GM12865 (cell line): ENCODE results near the gene NTN4.

Source experiments
- DNase-seq: peaks from one replicate; pipeline ENCODE4 v3.0.0; 2010; ENCODE audit warnings: low read depth
- H3K4me3 ChIP-seq: 2 replicates; pipeline ENCODE4 v1.5.1; 2011; ENCODE audit warnings: mild to moderate bottlenecking, low read depth, low read length, control low read depth
- TF ChIP-seq, protein P1 (sequence below): IDR thresholded peaks from 2 replicates; pipeline ENCODE4 v1.5.1; 2011; ENCODE audit warnings: low read length, control low read depth, low read depth, inconsistent platforms; ENCODE audit not compliant: insufficient read depth; ENCODE audit errors: missing control alignments

Gene NTN4

GRCh38 chr12:95637471-95638155 is 153.0 kb downstream of the NTN4 start:
- H3K4me3 ChIP-seq = no peak overlapping the region
- DNase-seq = no peak
- TF ChIP-seq, protein P1, sequence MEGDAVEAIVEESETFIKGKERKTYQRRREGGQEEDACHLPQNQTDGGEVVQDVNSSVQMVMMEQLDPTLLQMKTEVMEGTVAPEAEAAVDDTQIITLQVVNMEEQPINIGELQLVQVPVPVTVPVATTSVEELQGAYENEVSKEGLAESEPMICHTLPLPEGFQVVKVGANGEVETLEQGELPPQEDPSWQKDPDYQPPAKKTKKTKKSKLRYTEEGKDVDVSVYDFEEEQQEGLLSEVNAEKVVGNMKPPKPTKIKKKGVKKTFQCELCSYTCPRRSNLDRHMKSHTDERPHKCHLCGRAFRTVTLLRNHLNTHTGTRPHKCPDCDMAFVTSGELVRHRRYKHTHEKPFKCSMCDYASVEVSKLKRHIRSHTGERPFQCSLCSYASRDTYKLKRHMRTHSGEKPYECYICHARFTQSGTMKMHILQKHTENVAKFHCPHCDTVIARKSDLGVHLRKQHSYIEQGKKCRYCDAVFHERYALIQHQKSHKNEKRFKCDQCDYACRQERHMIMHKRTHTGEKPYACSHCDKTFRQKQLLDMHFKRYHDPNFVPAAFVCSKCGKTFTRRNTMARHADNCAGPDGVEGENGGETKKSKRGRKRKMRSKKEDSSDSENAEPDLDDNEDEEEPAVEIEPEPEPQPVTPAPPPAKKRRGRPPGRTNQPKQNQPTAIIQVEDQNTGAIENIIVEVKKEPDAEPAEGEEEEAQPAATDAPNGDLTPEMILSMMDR = no peak

GRCh38 chr12:95637010-95637409 is 153.6 kb downstream of the NTN4 start:
- TF ChIP-seq, protein P1 = no peak
- no peak for DNase-seq
- no peak overlapping the region for H3K4me3 ChIP-seq

- TF ChIP-seq, protein P1 = no peak
- no peak for DNase-seq
- no peak overlapping the region for H3K4me3 ChIP-seq
Observed at GRCh38 chr12:95634622-95635621, 155.6 kb downstream of the NTN4 start.

DNA sequence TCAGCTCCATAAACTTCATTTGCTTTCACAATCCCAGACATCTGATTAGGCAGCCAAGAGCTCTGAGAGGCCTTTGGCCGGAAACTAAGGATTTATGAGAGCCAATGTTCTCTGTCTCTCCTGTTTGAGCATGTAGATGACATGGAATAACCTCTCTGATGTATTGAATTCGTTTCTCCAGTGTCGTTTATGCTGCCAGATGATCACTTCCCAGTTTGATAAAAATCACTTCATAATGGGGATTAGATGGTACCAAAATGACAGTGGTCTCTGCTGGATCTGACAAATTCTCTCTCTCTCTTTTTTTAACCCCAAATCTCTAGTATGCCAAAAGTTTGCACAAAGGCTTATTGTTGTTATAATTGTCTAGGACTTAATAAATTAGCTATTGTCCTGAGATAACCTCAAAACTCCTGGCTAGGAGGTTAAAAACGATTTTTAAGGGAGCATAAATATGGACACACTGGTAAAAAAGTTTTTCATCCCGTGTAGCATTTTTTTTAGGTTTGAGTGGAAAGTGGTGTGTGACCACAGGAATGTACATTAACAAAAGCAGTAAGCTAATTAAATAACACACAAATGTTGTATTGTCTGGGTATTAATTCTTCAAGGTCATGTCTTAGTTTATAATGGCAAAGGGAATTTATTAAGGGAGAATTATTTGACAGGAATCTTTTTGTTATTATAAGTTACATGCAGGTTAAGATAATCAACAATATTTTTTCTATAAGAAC is 156.7 kb downstream of the NTN4 start:
- no peak overlapping the region for H3K4me3 ChIP-seq
- DNase-seq = no peak
- TF ChIP-seq, protein P1 = no peak

- TF ChIP-seq, protein P1 = no peak
- H3K4me3 ChIP-seq = no peak overlapping the region
- DNase-seq = no peak
Observed at GRCh38 chr12:95633049-95633731, 157.4 kb downstream of the NTN4 start.

- H3K4me3 ChIP-seq = no peak overlapping the region
- DNase-seq = no peak
- TF ChIP-seq, protein P1 = no peak
Observed at GRCh38 chr12:95630496-95630895, 160.1 kb downstream of the NTN4 start.
